ENCODE data around the gene SLC45A1.

Gene SLC45A1

DNA sequence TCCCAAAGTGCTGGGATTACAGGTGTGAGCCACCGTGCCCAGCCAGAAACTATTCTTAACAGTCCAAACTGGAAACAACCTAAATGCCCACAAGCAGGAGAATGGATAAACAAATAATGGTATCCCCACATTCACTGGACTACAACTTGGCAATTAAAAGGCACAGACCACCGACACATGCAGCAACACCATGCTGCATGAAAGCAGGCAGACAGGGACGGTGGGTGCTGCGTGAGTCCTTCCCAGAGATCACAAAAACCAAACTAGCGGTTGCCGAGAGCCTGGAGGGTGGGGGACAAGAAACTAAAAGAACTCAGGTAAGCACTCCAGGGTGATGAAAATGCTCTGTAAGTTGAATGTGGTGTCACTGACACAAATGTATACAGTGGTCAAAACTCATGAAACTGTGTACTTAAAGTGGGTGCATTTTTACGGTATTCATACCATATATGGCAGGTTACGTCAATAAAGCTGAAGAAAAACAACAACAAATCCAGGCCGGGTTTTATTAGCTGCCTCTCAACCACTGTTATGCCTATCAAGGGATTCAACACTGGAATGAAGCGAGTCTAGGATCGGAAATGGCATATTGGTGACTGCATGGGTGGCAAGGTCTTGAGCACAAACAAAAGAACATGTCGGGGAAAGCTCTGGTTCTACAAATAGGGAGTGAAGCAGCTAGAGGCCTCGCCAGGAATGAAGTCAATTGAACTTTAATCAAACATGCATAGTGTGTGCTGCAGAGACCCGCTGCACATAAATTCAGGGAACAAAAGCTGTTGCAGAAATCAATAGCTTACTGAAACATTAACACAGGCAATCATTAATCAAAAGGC is 52.4 kb downstream of the SLC45A1 start:
- no peak overlapping the region for H2AFZ ChIP-seq (ENCODE audit: low read length)
- H3K9me3 ChIP-seq (ENCODE audit: insufficient read depth, low read depth, low read length) = no peaks in the 10 kb centered on the region
- H3K79me2 ChIP-seq (ENCODE audit: insufficient read depth, low read length) = peaks cover 90% of the 10 kb centered on the region
- H3K9me2 ChIP-seq (replicated peaks; ENCODE audit: low read depth, low read length) = no peaks in the 10 kb centered on the region
- H3K4me3 ChIP-seq (ENCODE audit: low read length, poor library complexity, severe bottlenecking) = no peak overlapping the region
- no peaks in the 10 kb centered on the region for H3K27me3 ChIP-seq (ENCODE audit: insufficient read depth, low read length, poor library complexity, severe bottlenecking)
- TF ChIP-seq, protein P1, sequence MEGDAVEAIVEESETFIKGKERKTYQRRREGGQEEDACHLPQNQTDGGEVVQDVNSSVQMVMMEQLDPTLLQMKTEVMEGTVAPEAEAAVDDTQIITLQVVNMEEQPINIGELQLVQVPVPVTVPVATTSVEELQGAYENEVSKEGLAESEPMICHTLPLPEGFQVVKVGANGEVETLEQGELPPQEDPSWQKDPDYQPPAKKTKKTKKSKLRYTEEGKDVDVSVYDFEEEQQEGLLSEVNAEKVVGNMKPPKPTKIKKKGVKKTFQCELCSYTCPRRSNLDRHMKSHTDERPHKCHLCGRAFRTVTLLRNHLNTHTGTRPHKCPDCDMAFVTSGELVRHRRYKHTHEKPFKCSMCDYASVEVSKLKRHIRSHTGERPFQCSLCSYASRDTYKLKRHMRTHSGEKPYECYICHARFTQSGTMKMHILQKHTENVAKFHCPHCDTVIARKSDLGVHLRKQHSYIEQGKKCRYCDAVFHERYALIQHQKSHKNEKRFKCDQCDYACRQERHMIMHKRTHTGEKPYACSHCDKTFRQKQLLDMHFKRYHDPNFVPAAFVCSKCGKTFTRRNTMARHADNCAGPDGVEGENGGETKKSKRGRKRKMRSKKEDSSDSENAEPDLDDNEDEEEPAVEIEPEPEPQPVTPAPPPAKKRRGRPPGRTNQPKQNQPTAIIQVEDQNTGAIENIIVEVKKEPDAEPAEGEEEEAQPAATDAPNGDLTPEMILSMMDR (conservative IDR thresholded peaks at IDR 0.05; ENCODE audit: low read length) = no peak
- no peak for TF ChIP-seq EZH2phosphoT487 (IDR thresholded peaks at IDR 0.05; ENCODE audit: borderline replicate concordance)
- peaks cover 51% of the 10 kb centered on the region; the same call in 1 of the 2 replicates for H3K36me3 ChIP-seq (ENCODE audit: insufficient read depth, low read length)
- no peak overlapping the region for H3K4me2 ChIP-seq (ENCODE audit: low read depth, low read length, poor library complexity, severe bottlenecking)
- peaks cover 71% of the 10 kb centered on the region for H4K20me1 ChIP-seq (ENCODE audit: insufficient read depth, low read length, poor library complexity, severe bottlenecking)
- H3K4me1 ChIP-seq (ENCODE audit: insufficient read depth, low read length, poor library complexity, severe bottlenecking) = no peaks in the 10 kb centered on the region
- no peak overlapping the region for H3K9ac ChIP-seq (ENCODE audit: low read depth, low read length, poor library complexity, severe bottlenecking)
- no peaks in the 10 kb centered on the region for H3F3A ChIP-seq (ENCODE audit: low read depth)

GRCh38 chr1:8370905-8371315 is 53.0 kb downstream of the SLC45A1 start:
- no peaks in the 10 kb centered on the region for H3K4me1 ChIP-seq (ENCODE audit: insufficient read depth, low read length, poor library complexity, severe bottlenecking)
- no peak overlapping the region for H2AFZ ChIP-seq (ENCODE audit: low read length)
- H3K27me3 ChIP-seq (ENCODE audit: insufficient read depth, low read length, poor library complexity, severe bottlenecking) = no peaks in the 10 kb centered on the region
- no peak overlapping the region for H3K4me3 ChIP-seq (ENCODE audit: low read length, poor library complexity, severe bottlenecking)
- no peaks in the 10 kb centered on the region for H3K9me3 ChIP-seq (ENCODE audit: insufficient read depth, low read depth, low read length)
- H3K9ac ChIP-seq (ENCODE audit: low read depth, low read length, poor library complexity, severe bottlenecking) = no peak overlapping the region
- TF ChIP-seq, protein P1 (conservative IDR thresholded peaks at IDR 0.05; ENCODE audit: low read length) = no peak
- TF ChIP-seq EZH2phosphoT487 (IDR thresholded peaks at IDR 0.05; ENCODE audit: borderline replicate concordance) = no peak
- peaks cover 45% of the 10 kb centered on the region; the same call in 1 of the 2 replicates for H3K36me3 ChIP-seq (ENCODE audit: insufficient read depth, low read length)
- H3K9me2 ChIP-seq (replicated peaks; ENCODE audit: low read depth, low read length) = no peaks in the 10 kb centered on the region
- H3K79me2 ChIP-seq (ENCODE audit: insufficient read depth, low read length) = peaks cover 87% of the 10 kb centered on the region
- H4K20me1 ChIP-seq (ENCODE audit: insufficient read depth, low read length, poor library complexity, severe bottlenecking) = peaks cover 69% of the 10 kb centered on the region
- H3F3A ChIP-seq (ENCODE audit: low read depth) = no peaks in the 10 kb centered on the region
- no peak overlapping the region for H3K4me2 ChIP-seq (ENCODE audit: low read depth, low read length, poor library complexity, severe bottlenecking)

GRCh38 chr1:8371372-8371991 is 53.6 kb downstream of the SLC45A1 start:
- Histone ChIP-seq H3K9me3 (ENCODE audit: insufficient read depth, low read depth, low read length) (no peaks in the 10 kb centered on the region), H3K36me3 (ENCODE audit: insufficient read depth, low read length) (peaks cover 41% of the 10 kb centered on the region; the same call in 1 of the 2 replicates), H2AFZ (ENCODE audit: low read length) (no peak overlapping the region), H3K27me3 (ENCODE audit: insufficient read depth, low read length, poor library complexity, severe bottlenecking) (no peaks in the 10 kb centered on the region), H3F3A (ENCODE audit: low read depth) (no peaks in the 10 kb centered on the region), H3K4me2 (ENCODE audit: low read depth, low read length, poor library complexity, severe bottlenecking) (no peak overlapping the region), H3K9me2 (replicated peaks; ENCODE audit: low read depth, low read length) (no peaks in the 10 kb centered on the region), H3K4me3 (ENCODE audit: low read length, poor library complexity, severe bottlenecking) (no peak overlapping the region), H3K9ac (ENCODE audit: low read depth, low read length, poor library complexity, severe bottlenecking) (no peak overlapping the region), H3K79me2 (ENCODE audit: insufficient read depth, low read length) (peaks cover 87% of the 10 kb centered on the region), H3K4me1 (ENCODE audit: insufficient read depth, low read length, poor library complexity, severe bottlenecking) (no peaks in the 10 kb centered on the region), H4K20me1 (ENCODE audit: insufficient read depth, low read length, poor library complexity, severe bottlenecking) (peaks cover 67% of the 10 kb centered on the region)
- TF ChIP-seq, protein P1 (conservative IDR thresholded peaks at IDR 0.05; ENCODE audit: low read length) = no peak
- TF ChIP-seq EZH2phosphoT487 (IDR thresholded peaks at IDR 0.05; ENCODE audit: borderline replicate concordance) = no peak

Data from Loucy (cell line).